Mesenteric fat pad (tissue), 1 donor: Measurements from ENCODE around the gene MRAP2. TPM values are rescaled to one million over a fixed set of nuclear protein-coding genes. Genes with fewer than 3 reads are reported as not detected.

Source experiments
- DNase-seq: peaks from one replicate; pipeline ENCODE4 v3.0.0-alpha.2; 2020; ENCODE audit warnings: low spot score
- long read RNA-seq: library from polyadenylated mRNA; unstranded; transcript quantifications from one replicate; pipeline ENCODE4 v2.0.0, GENCODE V29; 2020
- total RNA-seq: library from RNA; stranded (reverse); fragmentation: NEBNext Ultra II Directional; extraction: Animal tissue kit (Norgen Biotek cat#: 25700); gene quantifications from one replicate; pipeline ENCODE4 v1.2.1, GENCODE V29; 2021
- donor health status: DM: yes; HTN: yes; CAD: no.

Gene MRAP2
- total RNA-seq = 0.16 TPM
- long read RNA-seq, partial matches to known transcripts = 0 of 1 reads
- long read RNA-seq, other reads (novel, unspliced or antisense) = 1 of 1 reads

DNA sequence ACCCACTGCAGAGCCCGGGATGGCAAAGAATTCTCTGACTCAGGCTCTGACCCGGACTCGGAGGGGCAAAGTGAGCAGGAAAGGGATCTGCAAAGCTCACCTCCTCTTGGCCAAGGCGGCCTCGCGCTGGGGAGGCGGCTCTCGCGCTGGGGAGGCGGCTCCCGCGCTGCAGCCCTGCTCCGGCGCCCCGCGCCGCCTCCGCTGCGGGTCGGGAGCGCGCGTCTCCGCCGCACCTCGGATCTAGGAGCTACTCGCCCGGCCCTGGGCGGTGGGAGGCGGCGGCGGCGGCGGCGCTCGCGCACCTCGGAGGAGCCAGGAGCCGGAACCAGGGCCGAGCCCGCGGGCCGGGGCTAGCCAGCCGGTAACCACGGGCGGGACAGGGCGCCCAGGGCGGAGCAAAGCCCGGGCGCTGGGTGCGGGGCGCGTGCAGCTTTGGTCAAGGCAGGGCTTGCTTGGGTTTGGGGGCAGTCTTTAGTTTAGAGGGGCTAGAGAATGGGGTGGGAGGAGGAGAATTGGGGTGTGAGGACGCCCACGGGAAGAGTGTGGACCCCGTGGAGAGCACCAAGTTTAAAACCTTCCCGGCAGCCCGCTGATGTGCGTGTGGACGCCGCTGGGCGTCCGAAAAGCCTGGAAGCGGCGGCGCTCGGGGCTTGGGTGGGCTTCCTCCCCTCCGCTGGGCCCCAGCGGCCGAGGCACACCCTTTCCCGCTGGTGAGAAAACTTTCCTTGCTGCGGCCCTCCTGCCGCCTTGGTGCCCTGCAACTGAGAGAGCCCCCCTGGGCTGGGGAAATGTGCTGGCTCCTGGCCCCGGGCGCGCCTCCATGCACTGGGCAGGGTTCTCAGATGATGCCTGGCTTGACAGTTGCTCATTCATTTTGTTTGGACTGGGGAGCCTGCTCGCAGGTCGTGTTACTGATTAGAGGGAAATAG, at the start of gene MRAP2:
Gene MRAP2 (plus strand): TSS at position 250 of the 929 bp plus-strand sequence. CDS start 21,547 bp downstream, outside the sequence.
- DNase-seq = no peak

DNA sequence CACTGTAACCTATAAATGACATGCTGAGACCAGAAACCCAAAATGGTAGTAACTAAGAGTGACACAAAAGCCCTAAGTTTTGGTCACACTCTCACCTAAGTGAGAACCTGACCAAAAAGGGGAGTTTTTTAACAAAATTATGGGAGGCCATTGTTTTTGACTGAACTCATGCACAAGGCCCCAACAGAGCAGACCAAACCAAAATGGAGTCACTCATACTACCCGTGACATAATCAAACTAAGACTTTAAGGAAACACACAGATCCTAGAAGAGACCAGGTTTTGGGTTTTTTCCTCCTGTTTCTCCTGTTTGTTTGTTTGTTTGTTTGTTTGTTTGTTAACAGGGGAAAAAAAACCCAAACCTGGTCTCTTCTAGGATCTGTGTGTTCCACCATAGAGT, 49.2 kb upstream of the MRAP2 start:
- no peak for DNase-seq

DNA sequence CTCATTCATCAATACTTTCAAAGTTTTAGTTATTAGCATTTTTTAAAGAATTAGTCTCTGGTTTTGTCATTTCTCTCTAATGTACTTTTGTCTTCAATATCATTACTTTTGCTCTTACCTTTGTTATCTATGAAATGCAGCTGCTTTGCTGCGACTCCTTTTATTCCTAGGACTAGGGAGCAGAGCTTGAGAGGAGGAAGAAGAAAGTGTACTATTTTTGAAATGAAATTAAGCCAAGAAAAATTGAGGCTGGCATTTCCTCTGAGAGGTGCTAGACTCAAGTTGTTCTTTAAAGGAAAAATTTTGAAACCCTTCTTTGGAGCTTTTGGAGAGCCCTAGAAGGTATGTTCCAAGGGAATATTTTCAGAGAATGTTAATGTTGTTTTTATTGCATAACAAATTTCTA, 48.3 kb upstream of the MRAP2 start:
- no peak for DNase-seq

DNA sequence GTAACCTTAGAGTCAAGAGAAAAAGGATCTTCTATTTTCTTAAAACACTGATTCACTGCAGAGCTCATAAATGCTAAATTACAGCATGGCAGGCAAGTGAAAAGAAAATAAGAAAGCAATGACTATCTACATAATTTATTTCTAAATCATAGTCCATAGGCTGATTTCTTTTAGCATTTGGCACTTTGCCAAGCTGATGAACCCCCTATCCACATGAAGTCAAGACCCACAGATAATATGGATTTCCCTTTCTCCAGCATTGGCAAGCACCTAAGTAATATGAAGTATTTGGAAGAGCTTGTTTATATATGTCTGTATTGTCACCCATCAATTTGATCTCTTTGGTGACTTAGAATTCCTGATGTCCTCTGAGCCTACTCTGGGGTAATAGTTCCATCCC, 47.9 kb upstream of the MRAP2 start:
- DNase-seq = no peak

GRCh38 chr6:83998021-83998584, 35.5 kb upstream of the MRAP2 start:
- DNase-seq = no peak

- no peak for DNase-seq
Observed at GRCh38 chr6:84001119-84001518, 32.5 kb upstream of the MRAP2 start.

GRCh38 chr6:84002226-84002625, 31.3 kb upstream of the MRAP2 start:
- DNase-seq = no peak

GRCh38 chr6:84003131-84003530, 30.4 kb upstream of the MRAP2 start:
- DNase-seq = no peak

GRCh38 chr6:84003654-84004053, 29.9 kb upstream of the MRAP2 start:
- no peak for DNase-seq

DNA sequence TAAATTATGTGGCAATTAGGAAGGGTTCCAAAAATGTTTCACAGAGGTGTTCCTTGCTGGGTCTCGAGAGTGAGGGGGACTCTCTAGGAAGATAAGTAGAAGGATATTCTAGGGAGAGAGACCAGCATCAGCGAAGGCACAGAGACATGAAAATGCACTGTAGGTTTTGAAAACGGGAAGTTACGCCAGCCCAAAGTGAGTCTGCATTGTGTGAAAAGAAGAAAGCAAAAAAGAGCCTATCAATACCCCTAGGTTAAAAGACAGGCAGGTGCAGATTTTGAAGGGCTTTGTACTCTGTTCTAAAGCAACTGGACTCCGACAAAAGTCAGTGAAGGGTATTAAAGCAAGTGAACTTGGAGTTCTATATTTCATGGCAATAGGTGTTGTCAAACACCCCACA, 25.7 kb upstream of the MRAP2 start:
- no peak for DNase-seq

- no peak for DNase-seq
Observed at GRCh38 chr6:84013354-84013753, 20.2 kb upstream of the MRAP2 start.

GRCh38 chr6:84013931-84014330, 19.6 kb upstream of the MRAP2 start:
- no peak for DNase-seq

- no peak for DNase-seq
Observed at GRCh38 chr6:84016029-84016428, 17.5 kb upstream of the MRAP2 start.

DNA sequence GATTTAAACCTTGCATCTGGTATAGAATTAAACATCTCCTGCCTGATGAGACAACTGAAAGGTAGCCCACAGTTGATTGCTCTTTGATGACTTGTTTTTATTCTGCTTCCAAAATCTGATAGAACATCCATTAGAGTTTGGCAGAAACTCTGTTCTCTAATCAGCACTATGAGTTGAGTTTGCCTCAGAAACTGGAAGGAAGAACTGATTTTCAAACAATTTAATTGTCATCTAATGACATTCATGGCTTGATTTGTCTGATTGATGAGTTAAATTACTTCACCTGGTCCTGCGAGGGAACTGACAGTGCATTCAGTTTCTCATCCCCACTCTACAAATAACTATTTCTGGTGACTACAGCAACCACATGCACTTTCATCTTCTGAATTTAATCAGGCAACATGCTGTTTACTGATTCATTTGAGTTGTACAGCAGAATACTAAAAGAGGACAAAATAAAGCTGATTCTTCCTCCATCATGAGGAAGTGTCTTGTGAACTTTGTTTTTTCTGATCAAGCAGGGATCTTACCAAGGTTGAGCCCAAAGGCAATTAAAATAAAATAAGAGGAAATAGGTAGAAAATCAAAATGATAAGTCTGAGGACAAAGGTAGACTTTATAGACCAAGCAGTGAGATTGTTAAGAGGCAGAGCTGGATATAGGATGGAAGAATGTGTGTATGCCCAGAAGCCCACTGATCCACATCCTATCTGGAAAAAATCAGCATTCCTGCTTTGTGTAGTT, 15.7 kb upstream of the MRAP2 start:
- DNase-seq = no peak

DNA sequence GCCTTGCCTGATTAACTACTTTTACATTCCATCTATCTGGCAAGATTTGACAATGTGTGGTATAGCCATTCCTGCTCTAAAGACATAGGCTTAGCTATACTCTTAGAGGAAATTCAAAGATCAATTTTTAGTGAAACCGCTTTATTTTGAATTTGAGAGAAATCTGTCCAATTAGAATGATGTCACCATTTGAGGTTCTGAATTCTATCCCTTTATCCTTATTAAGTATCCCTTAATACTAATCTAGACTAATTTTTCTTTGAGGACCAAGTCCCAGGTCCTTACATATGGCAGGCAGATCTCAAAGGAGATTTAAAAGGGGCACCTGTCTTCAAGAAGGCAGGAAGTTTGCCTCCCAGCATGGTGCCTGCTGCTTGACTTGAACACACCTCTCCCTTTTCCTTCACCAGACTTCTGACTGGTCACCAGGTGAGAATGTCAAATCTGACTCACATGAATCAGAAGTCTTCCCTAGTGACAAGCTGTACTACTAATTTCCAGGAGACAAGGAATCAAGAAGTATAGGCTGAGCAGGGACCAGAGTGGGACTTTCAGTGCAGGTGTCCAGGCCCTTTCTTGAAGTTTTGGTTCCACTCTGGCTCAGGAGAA, 15.0 kb upstream of the MRAP2 start:
- DNase-seq = no peak

GRCh38 chr6:84019141-84019841, 14.3 kb upstream of the MRAP2 start:
- DNase-seq = no peak

- no peak for DNase-seq
Observed at GRCh38 chr6:84019842-84020211, 13.7 kb upstream of the MRAP2 start.

- no peak for DNase-seq
Observed at GRCh38 chr6:84021625-84022024, 11.9 kb upstream of the MRAP2 start.

GRCh38 chr6:84026721-84027164, 6.8 kb upstream of the MRAP2 start:
- no peak for DNase-seq

- DNase-seq = no peak
Observed at GRCh38 chr6:84027340-84028181, 6.0 kb upstream of the MRAP2 start.
